GDM1 (cell line): ENCODE results near the gene NT5C1B.
A peak's percentile ranks its signal among the peaks of the same experiment; 100 is the strongest.

Source experiments
- DNase-seq: peaks from one replicate; lab custom pipeline; 2025; lab: John Stamatoyannopoulos, UW

NT5C1B gene

GRCh38 chr2:18599509-18600254 lies 10.3 kb upstream of the NT5C1B start:
- no peak for DNase-seq

GRCh38 chr2:18598848-18599484 lies 9.6 kb upstream of the NT5C1B start:
- no peak for DNase-seq

DNA sequence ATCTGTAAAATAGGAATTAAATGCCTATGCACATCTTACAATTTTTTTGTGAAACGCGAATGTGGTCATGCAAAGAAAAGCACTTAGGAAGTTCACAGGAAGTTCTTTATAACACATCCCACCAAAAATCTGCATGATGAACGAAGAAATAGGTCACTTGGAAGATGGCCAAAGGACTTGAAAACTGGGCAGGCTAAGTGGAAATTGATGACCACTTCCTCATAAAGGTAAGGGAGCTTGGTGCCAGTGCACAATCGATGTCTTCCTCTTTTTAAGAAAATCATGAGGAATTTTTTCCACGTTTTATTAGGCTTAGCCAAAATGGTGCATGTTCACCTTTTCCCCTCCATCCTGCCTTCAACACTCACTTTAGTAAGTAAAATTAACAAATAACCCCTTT lies 8.2 kb upstream of the NT5C1B start:
- no peak for DNase-seq

DNA sequence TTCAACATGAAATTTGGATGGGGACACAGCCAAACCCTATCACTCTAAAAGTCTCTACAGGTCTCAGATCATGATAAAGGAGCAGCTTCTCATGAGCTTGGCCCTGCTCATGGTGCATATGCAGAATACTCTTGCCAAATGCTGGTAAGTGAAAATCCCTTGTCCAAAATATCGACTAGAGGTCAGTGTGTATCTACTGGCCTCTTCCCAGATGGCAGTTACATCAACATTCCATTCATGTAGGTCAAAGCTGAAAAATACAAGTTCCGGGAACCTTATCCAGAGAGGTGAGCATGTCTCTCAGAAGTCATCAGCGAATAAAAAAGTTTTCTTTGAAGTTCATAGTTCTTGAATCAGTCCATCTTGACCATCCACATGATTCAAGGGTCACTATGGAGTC lies 7.6 kb upstream of the NT5C1B start:
- no peak for DNase-seq

GRCh38 chr2:18593496-18593895 lies 4.1 kb upstream of the NT5C1B start:
- no peak for DNase-seq

GRCh38 chr2:18592372-18592771 lies 3.0 kb upstream of the NT5C1B start:
- DNase-seq, result no peak

DNA sequence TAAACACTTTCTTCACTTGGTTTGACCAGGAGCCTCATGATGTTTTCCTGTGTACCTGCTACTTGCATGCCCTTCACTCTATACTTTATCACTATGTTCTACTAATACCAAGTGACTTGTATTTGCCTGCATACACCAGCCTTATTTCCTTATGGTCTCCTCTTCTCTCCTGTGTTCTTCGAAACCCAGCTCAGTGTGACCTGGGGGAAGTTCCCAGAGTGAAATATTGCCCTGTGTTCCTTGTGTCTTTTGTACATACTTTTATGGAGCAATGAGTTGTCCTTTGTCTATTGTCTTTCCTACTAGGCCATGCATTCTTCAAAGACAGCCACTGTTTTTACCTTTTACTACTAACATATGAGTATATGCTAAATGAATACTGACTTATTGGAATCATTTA lies 567 bp downstream of the NT5C1B start:
- DNase-seq, result no peak

GRCh38 chr2:18588049-18588448 lies 1.3 kb downstream of the NT5C1B start:
- no peak for DNase-seq

DNA sequence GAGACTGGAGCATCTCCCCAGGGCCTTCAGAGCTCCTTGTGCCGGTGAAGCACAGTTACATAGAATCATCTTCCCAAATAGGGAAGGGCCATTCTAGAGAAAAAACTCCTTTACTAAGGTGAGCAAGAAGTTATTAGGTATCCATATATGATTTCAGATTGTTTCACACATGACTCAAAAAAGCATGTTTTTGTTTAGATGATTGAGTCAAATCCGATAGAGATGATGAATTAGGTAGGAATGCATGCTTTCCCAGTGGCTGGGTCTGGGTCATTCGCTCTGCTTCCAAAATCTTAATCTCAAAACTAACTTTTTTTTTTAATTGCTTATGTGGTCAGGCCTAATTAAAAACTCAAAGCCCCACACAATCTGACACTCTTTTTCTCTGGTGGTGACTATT lies 3.8 kb downstream of the NT5C1B start:
- DNase-seq, result no peak

- DNase-seq, result no peak
These were observed 4.8 kb downstream of the NT5C1B start for GRCh38 chr2:18584608-18584954.

DNA sequence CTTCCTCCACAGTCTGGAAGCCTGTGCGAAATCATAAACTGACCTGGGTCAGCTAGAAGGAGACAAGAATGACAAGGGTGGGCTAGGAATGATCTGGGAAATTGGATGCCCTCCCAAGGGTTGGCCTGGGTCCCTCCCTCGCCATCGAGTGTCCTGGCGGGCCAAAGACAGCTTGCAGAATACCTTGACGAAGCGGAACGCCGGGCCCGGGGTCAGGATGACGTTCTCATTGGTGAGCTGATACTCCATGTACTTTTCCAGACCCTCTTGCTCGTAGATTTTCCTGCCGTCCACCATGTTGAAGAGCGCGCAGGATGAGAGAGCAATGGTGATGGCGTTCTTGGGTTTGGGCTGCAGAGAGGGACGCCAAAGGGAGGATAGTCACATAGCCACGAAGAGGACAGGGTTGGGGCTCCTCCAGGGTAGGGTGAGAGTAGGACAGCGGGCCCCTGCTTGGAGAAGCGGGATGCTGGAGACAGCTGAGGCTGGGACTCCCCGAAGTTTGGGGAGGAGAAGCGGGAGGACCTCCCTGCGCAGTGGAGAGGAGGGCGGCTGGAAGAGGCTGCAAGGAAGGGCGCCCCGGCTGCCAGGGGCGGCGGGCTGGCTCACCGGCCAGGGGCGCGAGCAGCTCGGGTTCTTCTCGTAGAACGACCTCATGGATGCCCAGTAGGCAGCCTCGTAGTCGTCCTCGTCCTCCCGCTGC lies 5.3 kb downstream of the NT5C1B start:
- DNase-seq, result no peak

- DNase-seq, result no peak
These were observed 8.8 kb downstream of the NT5C1B start for GRCh38 chr2:18580606-18581005.

DNA sequence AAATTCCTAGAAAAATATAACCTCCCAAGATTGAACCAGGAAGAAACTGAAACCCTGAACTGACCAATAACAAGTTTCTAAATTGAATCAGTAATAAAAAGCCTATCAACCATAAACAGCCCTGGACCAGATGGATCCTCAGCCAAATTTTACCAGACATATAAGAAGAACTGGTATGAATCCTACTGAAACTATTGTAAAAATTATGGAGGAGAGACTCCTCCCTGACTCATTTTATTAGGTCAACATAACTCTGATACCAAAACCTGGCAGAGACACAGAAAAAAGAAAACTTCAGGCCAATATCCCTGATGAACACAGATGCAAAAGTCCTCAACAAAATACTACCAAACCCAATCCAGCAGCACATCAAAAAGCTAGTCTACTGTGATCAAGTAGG lies 11.3 kb downstream of the NT5C1B start:
- DNase-seq, result no peak

- DNase-seq, result no peak
These were observed 23.1 kb downstream of the NT5C1B start for GRCh38 chr2:18566145-18566769.

- no peak for DNase-seq
These were observed 28.6 kb downstream of the NT5C1B start for GRCh38 chr2:18560797-18561085.

DNA sequence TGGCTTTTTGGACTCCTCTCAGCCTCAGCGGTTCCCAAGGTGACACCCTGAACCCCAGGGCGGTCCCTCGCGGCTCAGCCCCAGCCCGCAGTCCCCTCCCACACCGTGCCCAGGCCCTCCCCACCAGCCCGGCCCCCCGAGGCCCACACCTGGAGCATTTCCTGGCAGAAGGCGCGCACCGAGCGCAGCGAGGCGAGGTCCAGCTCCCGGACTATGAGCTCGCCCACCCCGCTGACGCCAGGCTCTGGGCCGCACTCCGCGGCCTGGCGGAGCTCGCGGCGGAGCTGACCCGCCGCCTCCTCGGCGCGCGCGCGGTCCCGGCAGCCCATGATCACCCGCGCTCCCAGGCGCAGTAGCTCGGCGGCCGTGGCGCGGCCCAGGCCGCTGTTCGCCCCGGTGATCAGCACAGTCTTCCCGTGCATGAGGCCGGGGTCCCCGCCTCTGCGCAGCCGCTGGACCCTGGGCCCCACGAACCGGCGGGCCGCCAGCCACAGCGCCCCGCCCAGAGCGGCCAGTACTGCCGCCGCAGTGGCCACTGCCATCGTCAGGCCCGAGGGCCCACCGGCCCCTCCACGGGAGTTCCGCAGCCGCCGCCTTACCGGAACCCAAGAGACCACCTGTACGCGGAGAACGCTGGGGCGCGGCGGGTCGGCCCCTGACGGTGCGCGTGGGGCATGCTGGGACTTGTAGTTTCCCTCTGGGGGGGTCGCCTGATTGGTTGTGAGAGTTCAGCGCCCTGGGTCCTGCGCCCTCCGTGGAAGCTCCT lies 29.2 kb downstream of the NT5C1B start, which contains the start of gene RDH14:
RDH14 (minus strand) TSS at position 623 of the 766 bp plus-strand sequence; CDS start at position 542, 81 bp downstream.
- DNase-seq, result peak; percentile 87

GRCh38 chr2:18559531-18560030 lies 29.8 kb downstream of the NT5C1B start:
- DNase-seq, result no peak

- DNase-seq, result no peak
These were observed 30.9 kb downstream of the NT5C1B start for GRCh38 chr2:18558458-18558857.

GRCh38 chr2:18557121-18557520 lies 32.2 kb downstream of the NT5C1B start:
- DNase-seq, result no peak

- DNase-seq, result no peak
These were observed 36.9 kb downstream of the NT5C1B start for GRCh38 chr2:18552351-18553077.

DNA sequence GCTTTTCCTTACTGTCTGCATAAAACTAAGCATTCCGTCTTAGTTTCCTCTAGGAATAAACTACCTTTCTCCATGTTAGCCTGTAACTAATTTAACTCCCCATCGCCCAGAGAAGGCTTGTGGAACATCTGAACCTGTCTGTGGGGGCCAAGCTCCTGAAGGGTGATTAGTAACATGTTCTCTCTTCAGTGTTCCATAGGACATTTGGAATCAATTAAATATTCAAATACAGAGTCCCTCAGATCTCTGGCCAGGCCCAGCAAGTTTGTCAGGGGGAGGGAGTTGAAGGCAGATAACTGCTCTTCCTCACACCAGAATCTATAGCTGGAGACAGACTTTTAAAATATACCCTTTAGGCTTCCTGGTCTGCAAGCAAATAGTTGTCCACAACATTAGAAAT lies 37.7 kb downstream of the NT5C1B start:
- no peak for DNase-seq
